Mesenchymal stem cell (in vitro differentiated cells and primary cell): Measurements from ENCODE around the gene ZNF26.
A peak's percentile ranks its signal among the peaks of the same experiment; 100 is the strongest.

Experiments used
- DNase-seq: peaks from one replicate; pipeline ENCODE4 v3.0.0-alpha.2; 2013
- H2AFZ ChIP-seq: one replicate; pipeline ENCODE4 v1.6.1; 2013; ENCODE audit warnings: low read depth, mild to moderate bottlenecking, control low read depth, inconsistent platforms, low read length, moderate library complexity
- H2AK5ac ChIP-seq: 2 replicates; pipeline ENCODE4 v1.6.1; 2013; ENCODE audit warnings: low read length, moderate library complexity, mild to moderate bottlenecking, inconsistent platforms; ENCODE audit not compliant: severe bottlenecking
- H2BK120ac ChIP-seq: one replicate; pipeline ENCODE4 v1.6.1; 2013; ENCODE audit warnings: low read depth, mild to moderate bottlenecking, inconsistent platforms, low read length, moderate library complexity
- H2BK12ac ChIP-seq, 2 experiments: one replicate each; pipeline ENCODE4 v1.6.1; 2013; ENCODE audit warnings: inconsistent platforms in 2 of 2, low read length in 2 of 2, mild to moderate bottlenecking in 2 of 2, moderate library complexity in 2 of 2, control low read depth in 1 of 2
- H2BK15ac ChIP-seq: one replicate; pipeline ENCODE4 v1.6.1; 2013; ENCODE audit warnings: mild to moderate bottlenecking, low read depth, inconsistent platforms; ENCODE audit not compliant: poor library complexity, severe bottlenecking
- H2BK5ac ChIP-seq: 2 replicates; pipeline ENCODE4 v1.6.1; 2013; ENCODE audit warnings: low read depth, mild to moderate bottlenecking, low read length, control low read depth, inconsistent platforms; ENCODE audit not compliant: poor library complexity, severe bottlenecking
- H3K14ac ChIP-seq, 2 experiments: one replicate each; pipeline ENCODE4 v1.6.1; 2013; ENCODE audit warnings: inconsistent platforms in 2 of 2, low read length in 2 of 2, control low read depth in 1 of 2, mild to moderate bottlenecking in 1 of 2, moderate library complexity in 1 of 2
- H3K18ac ChIP-seq, 2 experiments: one replicate each; pipeline ENCODE4 v1.6.1; 2013; ENCODE audit warnings: inconsistent platforms in 2 of 2, low read length in 2 of 2, control low read depth in 1 of 2, low read depth in 1 of 2, mild to moderate bottlenecking in 1 of 2
- H3K23ac ChIP-seq, 2 experiments: one replicate each; pipeline ENCODE4 v1.6.1; 2013; ENCODE audit warnings: inconsistent platforms in 2 of 2, low read length in 2 of 2, mild to moderate bottlenecking in 2 of 2, moderate library complexity in 2 of 2, control low read depth in 1 of 2
- H3K27ac ChIP-seq: 2 replicates; pipeline ENCODE4 v1.5.1; 2013; ENCODE audit warnings: mild to moderate bottlenecking, moderate library complexity, low read length, control low read depth, inconsistent platforms; ENCODE audit not compliant: poor library complexity, severe bottlenecking
- H3K27me3 ChIP-seq, 2 experiments: 2 replicates each; pipeline versions ENCODE4 v1.6.1 to v1.7.0; 2013; ENCODE audit warnings: low read length in 2 of 2, mild to moderate bottlenecking in 2 of 2, moderate library complexity in 2 of 2, control low read depth in 1 of 2, inconsistent platforms in 1 of 2; ENCODE audit not compliant: control insufficient read depth in 1 of 2, insufficient read depth in 1 of 2
- H3K36me3 ChIP-seq, 2 experiments: 2 replicates each; pipeline versions ENCODE4 v1.6.1 to v1.7.0; 2013; ENCODE audit warnings: low read length in 2 of 2, control low read depth in 1 of 2, inconsistent platforms in 1 of 2, low read depth in 1 of 2, mild to moderate bottlenecking in 1 of 2; ENCODE audit not compliant: insufficient read depth in 2 of 2, control insufficient read depth in 1 of 2
- H3K4ac ChIP-seq, 2 experiments: one replicate each; pipeline ENCODE4 v1.6.1; 2013; ENCODE audit warnings: inconsistent platforms in 2 of 2, low read length in 2 of 2, mild to moderate bottlenecking in 2 of 2, moderate library complexity in 2 of 2, control low read depth in 1 of 2, low read depth in 1 of 2
- H3K4me1 ChIP-seq: 2 replicates; pipeline ENCODE4 v1.6.1; 2013; ENCODE audit warnings: low read depth, low read length, control low read depth; ENCODE audit not compliant: control insufficient read depth, insufficient read depth
- H3K4me2 ChIP-seq: 2 replicates; pipeline ENCODE4 v1.6.1; 2013; ENCODE audit warnings: low read length, mild to moderate bottlenecking, inconsistent platforms; ENCODE audit not compliant: poor library complexity, severe bottlenecking
- H3K4me3 ChIP-seq, 2 experiments: 2 replicates each; pipeline versions ENCODE4 v1.5.1 to v1.7.0; 2013; ENCODE audit warnings: low read length in 2 of 2, mild to moderate bottlenecking in 2 of 2, control low read depth in 1 of 2, low read depth in 1 of 2; ENCODE audit not compliant: insufficient read depth in 1 of 2
- H3K79me1 ChIP-seq: replicated peaks from 2 replicates; pipeline ENCODE4 v1.6.1; 2013; ENCODE audit warnings: mild to moderate bottlenecking, control low read depth, low read length, inconsistent platforms; ENCODE audit not compliant: poor library complexity, severe bottlenecking
- H3K9ac ChIP-seq: 2 replicates; pipeline ENCODE4 v1.7.0; 2013; ENCODE audit warnings: mild to moderate bottlenecking, low read length, moderate library complexity
- H3K9me3 ChIP-seq: 2 replicates; pipeline ENCODE4 v1.7.0; 2013; ENCODE audit warnings: mild to moderate bottlenecking, low read length; ENCODE audit not compliant: control insufficient read depth
- H4K8ac ChIP-seq: one replicate; pipeline ENCODE4 v1.6.1; 2013; ENCODE audit warnings: inconsistent platforms, mild to moderate bottlenecking, low read length, moderate library complexity
- H4K91ac ChIP-seq: one replicate; pipeline ENCODE4 v1.6.1; 2013; ENCODE audit warnings: mild to moderate bottlenecking, low read length, inconsistent platforms
- WGBS: methylation state at CpG from one replicate; pipeline ENCODE4 v1.1.7; 2013; ENCODE audit warnings: mixed read lengths; 5-methylcytosine and 5-hydroxymethylcytosine counted together

Gene ZNF26

GRCh38 chr12:132986885-132987225 is 688 bp downstream of the ZNF26 start:
- no peak for DNase-seq
- 18% methylated on average over 11 of the region's 11 CpGs for WGBS
- no peak overlapping the region for H3K23ac ChIP-seq
- peaks cover 6% of the 10 kb centered on the region for H3K79me1 ChIP-seq
- H3K4ac ChIP-seq = no peak overlapping the region
- peak overlapping the region; percentile 81 for H3K4me2 ChIP-seq
- no peak overlapping the region for H2BK15ac ChIP-seq
- no peak overlapping the region for H3K14ac ChIP-seq
- no peak overlapping the region for H4K91ac ChIP-seq
- H2BK12ac ChIP-seq = no peak overlapping the region
- H3K4me1 ChIP-seq = peaks cover 5% of the 10 kb centered on the region
- peak overlapping the region; percentile 93 to 100 for H3K4me3 ChIP-seq
- no peak overlapping the region for H2AFZ ChIP-seq
- H2BK5ac ChIP-seq = no peak overlapping the region
- peak overlapping the region; percentile 94 for H3K9ac ChIP-seq
- H3K9me3 ChIP-seq = peaks cover 42% of the 10 kb centered on the region
- H2BK120ac ChIP-seq = no peak overlapping the region
- H3K18ac ChIP-seq = no peak overlapping the region
- no peak overlapping the region for H2AK5ac ChIP-seq
- H3K27me3 ChIP-seq = no peaks in the 10 kb centered on the region
- H4K8ac ChIP-seq = no peak overlapping the region
- peaks cover 17 to 18% of the 10 kb centered on the region in 2 experiments for H3K36me3 ChIP-seq
- H3K27ac ChIP-seq = peak overlapping the region; percentile 2

GRCh38 chr12:132998741-132999140 is 12.6 kb downstream of the ZNF26 start:
- Histone ChIP-seq H3K4me2 (no peak overlapping the region), H3K14ac (no peak overlapping the region), H2AFZ (no peak overlapping the region), H3K9ac (no peak overlapping the region), H3K4ac (no peak overlapping the region), H3K9me3 (peaks cover 89% of the 10 kb centered on the region), H3K27ac (no peak overlapping the region), H2AK5ac (no peak overlapping the region), H3K36me3 (peaks cover 29 to 33% of the 10 kb centered on the region in 2 experiments), H3K79me1 (peaks cover 50% of the 10 kb centered on the region), H4K91ac (no peak overlapping the region), H2BK5ac (no peak overlapping the region), H3K23ac (no peak overlapping the region), H3K18ac (no peak overlapping the region), H2BK120ac (no peak overlapping the region), H2BK12ac (no peak overlapping the region), H3K4me3 (peak overlapping the region in 1 of 2 experiments; percentile 40), H2BK15ac (no peak overlapping the region), H4K8ac (no peak overlapping the region), H3K27me3 (no peaks in the 10 kb centered on the region), H3K4me1 (no peaks in the 10 kb centered on the region)
- DNase-seq = no peak
- WGBS = 48% methylated on average over 1 of the region's 1 CpG

- H2BK5ac ChIP-seq = no peak overlapping the region
- H2AK5ac ChIP-seq = no peak overlapping the region
- 100% methylated on average over 6 of the region's 6 CpGs for WGBS
- H2BK120ac ChIP-seq = no peak overlapping the region
- no peak overlapping the region for H3K27ac ChIP-seq
- H3K4me1 ChIP-seq = no peaks in the 10 kb centered on the region
- no peaks in the 10 kb centered on the region for H3K27me3 ChIP-seq
- H3K4me3 ChIP-seq = peak overlapping the region in 1 of 2 experiments; percentile 62
- no peak overlapping the region for H3K18ac ChIP-seq
- H3K9me3 ChIP-seq = peaks cover 98% of the 10 kb centered on the region
- no peak overlapping the region for H4K91ac ChIP-seq
- H3K9ac ChIP-seq = no peak overlapping the region
- H3K4ac ChIP-seq = no peak overlapping the region
- no peak overlapping the region for H3K4me2 ChIP-seq
- H2BK12ac ChIP-seq = no peak overlapping the region
- DNase-seq = peak; percentile 17
- no peak overlapping the region for H2AFZ ChIP-seq
- H3K23ac ChIP-seq = no peak overlapping the region
- no peak overlapping the region for H4K8ac ChIP-seq
- H3K36me3 ChIP-seq = peaks cover 55 to 96% of the 10 kb centered on the region in 2 experiments
- H2BK15ac ChIP-seq = no peak overlapping the region
- H3K79me1 ChIP-seq = peaks cover 21% of the 10 kb centered on the region
- no peak overlapping the region for H3K14ac ChIP-seq
Observed at GRCh38 chr12:133010657-133011297, 24.6 kb downstream of the ZNF26 start.

- Histone ChIP-seq H2BK12ac (no peak overlapping the region), H2BK120ac (no peak overlapping the region), H3K4me3 (no peak overlapping the region), H3K9me3 (peaks cover 87% of the 10 kb centered on the region), H4K91ac (no peak overlapping the region), H2AFZ (no peak overlapping the region), H3K36me3 (peaks cover 14 to 37% of the 10 kb centered on the region in 2 experiments), H2BK15ac (no peak overlapping the region), H3K4me2 (no peak overlapping the region), H3K79me1 (no peaks in the 10 kb centered on the region), H3K27ac (no peak overlapping the region), H3K18ac (no peak overlapping the region), H3K23ac (no peak overlapping the region), H3K9ac (no peak overlapping the region), H4K8ac (no peak overlapping the region), H2AK5ac (no peak overlapping the region), H3K4ac (no peak overlapping the region), H3K4me1 (no peaks in the 10 kb centered on the region), H3K14ac (no peak overlapping the region), H2BK5ac (no peak overlapping the region), H3K27me3 (no peaks in the 10 kb centered on the region)
- no peak for DNase-seq
- 100% methylated on average over 2 of the region's 2 CpGs for WGBS
Observed at GRCh38 chr12:133023566-133023965, 37.4 kb downstream of the ZNF26 start.
